Activated CD8-positive, alpha-beta T cell treated with anti-CD3 and anti-CD28 coated beads for 36 hours (primary cell): ENCODE measurements around the gene MT1B. TPM values are rescaled to one million over a fixed set of nuclear protein-coding genes. Genes with fewer than 3 reads are reported as not detected.

Experiments used
- ATAC-seq: fragments of 200-7000 bp; cut with Tn5 transposase; one replicate; pipeline ENCODE4 v1.10.0; 2021; ENCODE audit warnings: mild to moderate bottlenecking, moderate library complexity
- CTCF ChIA-PET: fragments of 350-600 bp; sonication (Branson Sonifier 250); formaldehyde crosslinking; loops from one replicate; lab custom pipeline; 2021; ENCODE audit warnings: antibody characterized with exemption; lab: Charles Lee
- POLR2A ChIA-PET: fragments of 350-600 bp; sonication (Branson Sonifier 250); formaldehyde crosslinking; loops from one replicate; lab custom pipeline; 2021; ENCODE audit warnings: antibody characterized with exemption; lab: Charles Lee
- DNase-seq: peaks from one replicate; pipeline ENCODE4 v3.0.0-alpha.2; 2020
- H3K27ac Mint-ChIP-seq: one replicate; pipeline ENCODE4 v1.8.0; 2021; ENCODE audit warnings: mild to moderate bottlenecking, mixed read lengths
- H3K27me3 Mint-ChIP-seq: one replicate; pipeline ENCODE4 v1.8.0; 2021; ENCODE audit warnings: mixed read lengths
- H3K36me3 Mint-ChIP-seq: one replicate; pipeline ENCODE4 v1.8.0; 2021; ENCODE audit warnings: low read depth, mixed read lengths
- H3K4me1 Mint-ChIP-seq: one replicate; pipeline ENCODE4 v1.8.0; 2021; ENCODE audit warnings: low read depth, mixed read lengths
- H3K4me3 Mint-ChIP-seq: one replicate; pipeline ENCODE4 v1.8.0; 2021; ENCODE audit warnings: mild to moderate bottlenecking, moderate library complexity, mixed read lengths
- H3K9me3 Mint-ChIP-seq: one replicate; pipeline ENCODE4 v1.8.0; 2021; ENCODE audit warnings: mixed read lengths
- CTCF ChIP-seq: fragments of 200-600 bp; IDR thresholded peaks from one replicate; pipeline ENCODE4 v1.8.0; 2022; ENCODE audit warnings: antibody characterized with exemption, mild to moderate bottlenecking
- intact Hi-C: fragments of 100-400 bp; cut with micrococcal nuclease; formaldehyde crosslinking; loops from one replicate; pipeline ENCODE4 v1.10.0; 2022
- total RNA-seq, 2 experiments: library from RNA; stranded (reverse); gene quantifications; one replicate each; pipeline ENCODE4 v1.2.3, GENCODE V29; 2021

The MT1B gene
- total RNA-seq, 2 experiments from 2014 or later = not detected

- DNase-seq = no peak
- TF ChIP-seq CTCF = no peak
- CTCF ChIA-PET = interaction anchor here (0.9 to 6.3 kb wide), 6 partner anchors 17 to 96 kb away, joined by 3 to 47 read pairs (median 4); no protein-coding TSS in a partner anchor
- ATAC-seq = no peak
- H3K4me1 Mint-ChIP-seq = peaks cover 46% of the 10 kb centered on the region
- POLR2A ChIA-PET = interaction anchor here (0.7 to 1.9 kb wide), 6 partner anchors 8 to 78 kb away, joined by 3 to 10 read pairs (median 3); partner anchors contain the start of genes MT1H and MT1X
- peaks cover 2% of the 10 kb centered on the region for H3K36me3 Mint-ChIP-seq
- no peak overlapping the region for H3K4me3 Mint-ChIP-seq
- peak overlapping the region; percentile 88 for H3K27ac Mint-ChIP-seq
- no peaks in the 10 kb centered on the region for H3K9me3 Mint-ChIP-seq
- H3K27me3 Mint-ChIP-seq = no peaks in the 10 kb centered on the region
- intact Hi-C loops = no loop called here
Observed at GRCh38 chr16:56606476-56607108, 45.1 kb upstream of the MT1B start.

GRCh38 chr16:56607109-56607618, 44.5 kb upstream of the MT1B start:
- Mint-ChIP-seq H3K4me1 (peaks cover 49% of the 10 kb centered on the region), H3K27me3 (no peaks in the 10 kb centered on the region), H3K36me3 (peaks cover 2% of the 10 kb centered on the region), H3K4me3 (no peak overlapping the region), H3K27ac (peak overlapping the region; percentile 88), H3K9me3 (no peaks in the 10 kb centered on the region)
- POLR2A ChIA-PET = interaction anchor here (0.8 to 1.9 kb wide), 4 partner anchors 10 to 76 kb away, joined by 3 to 10 read pairs (median 4); partner anchors contain the start of genes MT1H and MT1X
- CTCF ChIA-PET = interaction anchor here (0.9 to 5.5 kb wide), 3 partner anchors 17 to 95 kb away, joined by 3 to 32 read pairs (median 4); no protein-coding TSS in a partner anchor
- ATAC-seq = no peak
- DNase-seq = peak; percentile 51
- TF ChIP-seq CTCF = no peak
- intact Hi-C loops = no loop called here

GRCh38 chr16:56607675-56608042, 44.0 kb upstream of the MT1B start:
- no peak for TF ChIP-seq CTCF
- peaks cover 53% of the 10 kb centered on the region for H3K4me1 Mint-ChIP-seq
- intact Hi-C loops = no loop called here
- no peaks in the 10 kb centered on the region for H3K27me3 Mint-ChIP-seq
- peak overlapping the region; percentile 88 for H3K27ac Mint-ChIP-seq
- H3K4me3 Mint-ChIP-seq = peak overlapping the region; percentile 64
- DNase-seq (no peak), ATAC-seq (no peak)
- ChIA-PET CTCF (interaction anchor here (5.5 kb wide), 1 partner anchor 31 kb away, joined by 32 read pairs; no protein-coding TSS in a partner anchor), POLR2A (interaction anchor here (1.0 to 1.9 kb wide), 4 partner anchors 11 to 75 kb away, joined by 3 to 10 read pairs (median 4); partner anchors contain the start of gene MT1X)
- H3K9me3 Mint-ChIP-seq = no peaks in the 10 kb centered on the region
- peaks cover 2% of the 10 kb centered on the region for H3K36me3 Mint-ChIP-seq

- ChIA-PET CTCF (interaction anchor here (1.3 to 1.7 kb wide), 3 partner anchors 8 to 93 kb away, joined by 4 to 5 read pairs (median 4); partner anchors contain the start of gene MT1E), POLR2A (interaction anchor here (1.0 to 1.9 kb wide), 5 partner anchors 11 to 94 kb away, joined by 3 to 10 read pairs (median 3); partner anchors contain the start of gene MT1X)
- intact Hi-C loops = no loop called here
- Mint-ChIP-seq H3K9me3 (no peaks in the 10 kb centered on the region), H3K27me3 (no peaks in the 10 kb centered on the region), H3K27ac (peak within 1 kb of the TSS; percentile 94), H3K4me3 (peak within 1 kb of the TSS; percentile 81), H3K4me1 (peaks cover 56% of the 10 kb centered on the region), H3K36me3 (peaks cover 2% of the 10 kb centered on the region)
- TF ChIP-seq CTCF = no peak
- DNase-seq = peak; percentile 97
- peak; percentile 77 for ATAC-seq
Observed at GRCh38 chr16:56608043-56608875, 43.4 kb upstream of the MT1B start, which contains the start of gene MT2A. Gene MT2A (plus strand): TSS chr16:56608584. CDS start chr16:56608656, 72 bp downstream.
